ENCODE data around the gene ITGA3. TPM values are rescaled to one million over a fixed set of nuclear protein-coding genes. Genes with fewer than 3 reads are reported as not detected.

The ITGA3 gene
- polyA plus RNA-seq, 1 experiment = 39.9 TPM

- no peak overlapping the region for H3K27ac ChIP-seq (ENCODE audit: low read depth, low read length)
- no peaks in the 10 kb centered on the region; the same call in 1 of the 2 replicates for H3K9me3 ChIP-seq (ENCODE audit: control insufficient read depth, insufficient read depth, low read length)
- POLR2A ChIA-PET = interaction anchor here (0.6 kb wide), 2 partner anchors 28 to 168 kb away, joined by 3 to 7 read pairs; no protein-coding TSS in a partner anchor
- no peaks in the 10 kb centered on the region for H3K27me3 ChIP-seq (ENCODE audit: control insufficient read depth, insufficient read depth, low read length)
- H3K4me3 ChIP-seq (ENCODE audit: low read depth, low read length) = peak overlapping the region; percentile 67
- CTCF ChIA-PET = interaction anchor here (0.6 kb wide), 2 partner anchors 13 to 236 kb away, joined by 3 read pairs; no protein-coding TSS in a partner anchor
- no peak for DNase-seq (ENCODE audit: low read depth, low spot score)
- no peak for TF ChIP-seq CTCF (IDR thresholded peaks at IDR 0.05; ENCODE audit: low read depth, low read length)
Measured at GRCh38 chr17:50129353-50129727, 73.4 kb downstream of the ITGA3 start.

- Histone ChIP-seq H3K27me3 (ENCODE audit: control insufficient read depth, insufficient read depth, low read length) (no peaks in the 10 kb centered on the region), H3K27ac (ENCODE audit: low read depth, low read length) (peak within 1 kb of the TSS; percentile 52), H3K4me3 (ENCODE audit: low read depth, low read length) (peak within 1 kb of the TSS; percentile 67), H3K9me3 (ENCODE audit: control insufficient read depth, insufficient read depth, low read length) (no peaks in the 10 kb centered on the region; the same call in 1 of the 2 replicates)
- TF ChIP-seq CTCF (IDR thresholded peaks at IDR 0.05; ENCODE audit: low read depth, low read length) = no peak
- ChIA-PET CTCF (interaction anchor here (1.0 kb wide), 1 partner anchor 9 kb away, joined by 5 read pairs; no protein-coding TSS in a partner anchor), POLR2A (interaction anchor here (0.6 to 0.8 kb wide), 5 partner anchors 18 to 422 kb away, joined by 3 to 10 read pairs (median 4); no protein-coding TSS in a partner anchor)
- no peak for DNase-seq (ENCODE audit: low read depth, low spot score)
Measured at GRCh38 chr17:50129728-50130558, 74.0 kb downstream of the ITGA3 start, which contains the start of gene SAMD14. TSS of gene SAMD14 (minus strand) at chr17:50130160. CDS start at chr17:50124959, 5,201 bp downstream.

- CTCF ChIA-PET = interaction anchor here (0.6 to 1.1 kb wide), 3 partner anchors 8 to 37 kb away, joined by 3 to 5 read pairs (median 4); no protein-coding TSS in a partner anchor
- TF ChIP-seq CTCF (IDR thresholded peaks at IDR 0.05; ENCODE audit: low read depth, low read length) = no peak
- Histone ChIP-seq H3K27me3 (ENCODE audit: control insufficient read depth, insufficient read depth, low read length) (no peaks in the 10 kb centered on the region), H3K4me3 (ENCODE audit: low read depth, low read length) (peak overlapping the region; percentile 67), H3K9me3 (ENCODE audit: control insufficient read depth, insufficient read depth, low read length) (no peaks in the 10 kb centered on the region; the same call in 1 of the 2 replicates), H3K27ac (ENCODE audit: low read depth, low read length) (no peak overlapping the region)
- POLR2A ChIA-PET = interaction anchor here (0.7 to 0.8 kb wide), 3 partner anchors 17 to 422 kb away, joined by 3 to 10 read pairs (median 4); no protein-coding TSS in a partner anchor
- DNase-seq (ENCODE audit: low read depth, low spot score) = no peak
Measured at GRCh38 chr17:50130559-50131305, 74.8 kb downstream of the ITGA3 start.

- ChIA-PET POLR2A (interaction anchor here (1.1 to 1.2 kb wide), 2 partner anchors 8 to 20 kb away, joined by 3 to 6 read pairs; no protein-coding TSS in a partner anchor), CTCF (interaction anchor here (1.1 to 2.1 kb wide), 4 partner anchors 16 to 38 kb away, joined by 3 to 8 read pairs (median 4); partner anchors contain the start of gene PDK2)
- TF ChIP-seq CTCF (IDR thresholded peaks at IDR 0.05; ENCODE audit: low read depth, low read length) = no peak
- no peak for DNase-seq (ENCODE audit: low read depth, low spot score)
- no peak overlapping the region for H3K27ac ChIP-seq (ENCODE audit: low read depth, low read length)
- H3K27me3 ChIP-seq (ENCODE audit: control insufficient read depth, insufficient read depth, low read length) = no peaks in the 10 kb centered on the region
- no peaks in the 10 kb centered on the region; the same call in 1 of the 2 replicates for H3K9me3 ChIP-seq (ENCODE audit: control insufficient read depth, insufficient read depth, low read length)
- no peak overlapping the region for H3K4me3 ChIP-seq (ENCODE audit: low read depth, low read length)
Measured at GRCh38 chr17:50132104-50132794, 76.3 kb downstream of the ITGA3 start.
